ENCODE results near the gene MARCO. TPM values are rescaled to one million over a fixed set of nuclear protein-coding genes. Genes with fewer than 3 reads are reported as not detected.

MARCO gene
- total RNA-seq, 1 experiment from 2014 or later, result 0.54 TPM

DNA sequence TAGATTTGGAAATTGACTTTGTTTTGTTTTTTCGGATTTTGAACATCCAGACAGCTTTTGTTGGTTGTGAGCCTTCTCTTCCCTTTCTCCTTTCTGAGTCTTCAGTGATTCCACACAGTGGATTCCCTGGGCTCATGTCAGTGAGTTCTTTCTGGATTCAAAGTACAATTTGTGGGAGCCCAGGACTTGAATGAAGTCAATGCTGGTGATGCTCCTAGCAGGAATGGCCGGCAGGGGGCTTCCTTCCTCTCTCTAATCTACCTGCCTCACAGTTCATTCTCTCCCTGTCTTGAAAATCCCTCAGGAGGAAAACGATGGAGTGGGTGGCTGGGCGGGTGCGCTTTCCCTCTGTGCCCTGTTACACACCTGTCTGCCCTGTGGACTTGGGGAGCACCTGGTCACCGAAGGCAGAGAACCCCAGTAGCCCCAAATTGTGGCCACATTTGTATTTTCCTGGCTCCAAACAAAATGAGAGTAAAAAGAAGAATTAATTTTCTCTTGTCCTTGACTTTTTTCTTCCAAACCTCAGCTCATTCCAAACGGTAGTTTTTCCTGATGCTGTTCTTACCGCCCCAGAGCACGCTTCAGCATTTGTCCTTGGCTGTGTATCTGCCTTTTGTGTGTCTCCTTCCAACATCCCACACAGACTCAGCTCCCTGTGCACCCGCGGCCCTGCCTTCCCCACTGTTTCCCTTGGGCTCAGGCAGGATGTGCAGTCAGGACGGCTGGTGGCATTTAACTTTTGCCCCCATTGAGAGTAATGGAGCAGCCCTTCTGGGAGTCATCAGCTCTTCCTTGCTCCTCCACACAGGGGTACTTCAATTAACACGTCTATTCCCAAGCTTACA is 86.6 kb downstream of the MARCO start:
- Histone ChIP-seq H3K4me3 (replicated peaks in 1 of 2; ENCODE audit: low read depth in 1 of 2, low read length in 2 of 2) (no peak overlapping the region), H3K4me2 (ENCODE audit: low read length) (no peak overlapping the region), H3K9ac (ENCODE audit: low read length) (no peak overlapping the region), H2AFZ (ENCODE audit: low read depth, low read length, poor library complexity, severe bottlenecking) (no peak overlapping the region), H3K4me1 (ENCODE audit: control insufficient read depth in 1 of 2, insufficient read depth in 2 of 2, low read length in 2 of 2) (no peaks in the 10 kb centered on the region), H3K79me2 (ENCODE audit: insufficient read depth, low read length) (no peaks in the 10 kb centered on the region), H3K27me3 (ENCODE audit: insufficient read depth, low read length) (peaks cover 9% of the 10 kb centered on the region; the same call in 1 of the 2 replicates), H3K27ac (ENCODE audit: low read depth, low read length) (no peak overlapping the region), H3K9me3 (ENCODE audit: control insufficient read depth in 1 of 2, insufficient read depth in 1 of 2, low read depth in 1 of 2, low read length in 2 of 2) (no peaks in the 10 kb centered on the region), H3K36me3 (ENCODE audit: control insufficient read depth in 1 of 2, insufficient read depth in 2 of 2, low read length in 2 of 2) (no peaks in the 10 kb centered on the region; a peak in 1 of 4 replicates), H4K20me1 (ENCODE audit: insufficient read depth) (no peaks in the 10 kb centered on the region), H3K9me2 (ENCODE audit: insufficient read depth) (no peaks in the 10 kb centered on the region)
- ChIA-PET RAD21 (ENCODE audit: low non-redundant PET in 1 of 2, low total read pairs in 2 of 2, uncharacterized antibody in 2 of 2, unreplicated experiment in 2 of 2) (no interaction called here), CTCF (interaction anchor here (0.6 to 1.7 kb wide), 2 partner anchors 190 to 263 kb away, joined by 3 to 4 read pairs; no protein-coding TSS in a partner anchor), POLR2A (no interaction called here)
- intact Hi-C loops (cut with micrococcal nuclease), result loop anchor here (1.0 kb wide), 2 partner anchors 146 to 263 kb away; no protein-coding TSS in a partner anchor
- BruUV-seq (replicated peaks), result no TSS peak
- no peak for TF ChIP-seq CBX3 (IDR thresholded peaks at IDR 0.05; ENCODE audit: low read depth)
- no peak for TF ChIP-seq ATF3 (IDR thresholded peaks at IDR 0.05)
- peak; percentile 63 to 78 (median 69); a peak in 5 of 6 replicates for TF ChIP-seq CTCF (IDR thresholded peaks at IDR 0.05 in 2 of 3, conservative IDR thresholded peaks at IDR 0.05 in 1 of 3; ENCODE audit: borderline replicate concordance in 1 of 3, insufficient read depth in 1 of 3, low read depth in 2 of 3, low read length in 2 of 3)
- TF ChIP-seq ZNF274 (IDR thresholded peaks at IDR 0.05; ENCODE audit: low read depth, low read length), result no peak
- TF ChIP-seq RAD21 (IDR thresholded peaks at IDR 0.05; ENCODE audit: low read depth), result peak; percentile 76
- DNase-seq (ENCODE audit: low read depth, low spot score) (peak; percentile 48), ATAC-seq (peak; percentile 90)

Data from HCT116 (cell line).